ENCODE results near the gene CAMK1G.

DNA sequence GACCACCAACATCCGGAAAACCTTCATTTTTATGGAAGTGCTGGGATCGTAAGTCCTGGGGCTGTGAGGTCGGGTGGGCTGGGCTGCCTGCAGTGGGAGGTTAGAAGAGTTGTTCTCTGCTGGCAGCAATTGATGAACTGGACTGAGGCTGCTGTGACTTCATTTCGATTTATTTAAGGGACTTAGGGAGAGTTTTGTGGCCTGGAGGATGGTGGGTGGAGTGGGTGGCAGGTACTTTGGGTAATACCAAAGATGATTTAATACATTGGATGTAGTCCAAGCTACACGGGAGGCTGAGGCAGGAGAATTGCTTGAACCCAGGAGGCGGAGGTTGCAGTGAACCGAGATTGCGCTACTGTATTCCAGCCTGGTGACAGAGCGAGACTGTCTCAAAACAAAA lies 11.5 kb downstream of the CAMK1G start:
- TF ChIP-seq, protein P1, sequence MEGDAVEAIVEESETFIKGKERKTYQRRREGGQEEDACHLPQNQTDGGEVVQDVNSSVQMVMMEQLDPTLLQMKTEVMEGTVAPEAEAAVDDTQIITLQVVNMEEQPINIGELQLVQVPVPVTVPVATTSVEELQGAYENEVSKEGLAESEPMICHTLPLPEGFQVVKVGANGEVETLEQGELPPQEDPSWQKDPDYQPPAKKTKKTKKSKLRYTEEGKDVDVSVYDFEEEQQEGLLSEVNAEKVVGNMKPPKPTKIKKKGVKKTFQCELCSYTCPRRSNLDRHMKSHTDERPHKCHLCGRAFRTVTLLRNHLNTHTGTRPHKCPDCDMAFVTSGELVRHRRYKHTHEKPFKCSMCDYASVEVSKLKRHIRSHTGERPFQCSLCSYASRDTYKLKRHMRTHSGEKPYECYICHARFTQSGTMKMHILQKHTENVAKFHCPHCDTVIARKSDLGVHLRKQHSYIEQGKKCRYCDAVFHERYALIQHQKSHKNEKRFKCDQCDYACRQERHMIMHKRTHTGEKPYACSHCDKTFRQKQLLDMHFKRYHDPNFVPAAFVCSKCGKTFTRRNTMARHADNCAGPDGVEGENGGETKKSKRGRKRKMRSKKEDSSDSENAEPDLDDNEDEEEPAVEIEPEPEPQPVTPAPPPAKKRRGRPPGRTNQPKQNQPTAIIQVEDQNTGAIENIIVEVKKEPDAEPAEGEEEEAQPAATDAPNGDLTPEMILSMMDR (IDR thresholded peaks at IDR 0.05) = no peak
- TF ChIP-seq POLR2A (IDR thresholded peaks at IDR 0.05) (no peak), EP300 (IDR thresholded peaks at IDR 0.05) (no peak)
